NCI-H146 (cell line): Measurements from ENCODE around the gene CCDC8.
"Not testable (repeated sequence)": the region's sequence is repeated elsewhere in the genome, so short reads cannot be mapped to it uniquely, and the experiment has no call there.

ENCODE experiments used
- DNase-seq: peaks from one replicate; lab custom pipeline; 2025; lab: John Stamatoyannopoulos, UW

The CCDC8 gene

GRCh38 chr19:46413262-46414031 lies at the start of gene CCDC8:
TSS of gene CCDC8 (minus strand) at chr19:46413564. CDS start at chr19:46412810, 754 bp downstream.
- peak; percentile 21 for DNase-seq

- DNase-seq, result no peak
Observed at GRCh38 chr19:46461537-46461936, 48.2 kb upstream of the CCDC8 start.

- no peak for DNase-seq
Observed at GRCh38 chr19:46460981-46461380, 47.6 kb upstream of the CCDC8 start.

- no peak for DNase-seq
Observed at GRCh38 chr19:46460055-46460454, 46.7 kb upstream of the CCDC8 start.

GRCh38 chr19:46456930-46457329 lies 43.6 kb upstream of the CCDC8 start:
- no peak for DNase-seq

- DNase-seq, result no peak
Observed at GRCh38 chr19:46454244-46454643, 40.9 kb upstream of the CCDC8 start.

GRCh38 chr19:46453661-46454060 lies 40.3 kb upstream of the CCDC8 start:
- no peak for DNase-seq

- DNase-seq, result no peak
Observed at GRCh38 chr19:46452186-46452585, 38.8 kb upstream of the CCDC8 start.

GRCh38 chr19:46451352-46451751 lies 38.0 kb upstream of the CCDC8 start:
- no peak for DNase-seq

- no peak for DNase-seq
Observed at GRCh38 chr19:46450737-46451136, 37.4 kb upstream of the CCDC8 start.

- no peak for DNase-seq
Observed at GRCh38 chr19:46449228-46449627, 35.9 kb upstream of the CCDC8 start.

GRCh38 chr19:46448601-46449000 lies 35.2 kb upstream of the CCDC8 start:
- DNase-seq, result no peak

- no peak for DNase-seq
Observed at GRCh38 chr19:46447824-46448223, 34.5 kb upstream of the CCDC8 start.

GRCh38 chr19:46447006-46447405 lies 33.6 kb upstream of the CCDC8 start:
- DNase-seq, result no peak

GRCh38 chr19:46446021-46446420 lies 32.7 kb upstream of the CCDC8 start:
- DNase-seq, result no peak

GRCh38 chr19:46442808-46443450 lies 29.6 kb upstream of the CCDC8 start:
- no peak for DNase-seq

GRCh38 chr19:46441866-46442265 lies 28.5 kb upstream of the CCDC8 start:
- no peak for DNase-seq

GRCh38 chr19:46435689-46436088 lies 22.3 kb upstream of the CCDC8 start:
- not testable (repeated sequence) for DNase-seq

GRCh38 chr19:46435009-46435408 lies 21.6 kb upstream of the CCDC8 start:
- DNase-seq, result no peak

- DNase-seq, result not testable (repeated sequence)
Observed at GRCh38 chr19:46433470-46433869, 20.1 kb upstream of the CCDC8 start.

- DNase-seq, result no peak
Observed at GRCh38 chr19:46431824-46432223, 18.5 kb upstream of the CCDC8 start.

GRCh38 chr19:46429999-46430398 lies 16.6 kb upstream of the CCDC8 start:
- no peak for DNase-seq
